Astrocyte (in vitro differentiated cells and primary cell): ENCODE measurements around the gene SLAMF8.

ENCODE experiments used
- EZH2 ChIP-seq: IDR thresholded peaks from 2 replicates; pipeline ENCODE4 v1.6.1; 2012; ENCODE audit warnings: mild to moderate bottlenecking, low read length, inconsistent platforms; ENCODE audit not compliant: insufficient read depth
- TF ChIP-seq, protein P1 (sequence below): IDR thresholded peaks from 2 replicates; pipeline ENCODE4 v1.5.1; 2011; ENCODE audit warnings: low read depth, mild to moderate bottlenecking, inconsistent platforms, low read length, moderate library complexity; ENCODE audit not compliant: insufficient read depth

DNA sequence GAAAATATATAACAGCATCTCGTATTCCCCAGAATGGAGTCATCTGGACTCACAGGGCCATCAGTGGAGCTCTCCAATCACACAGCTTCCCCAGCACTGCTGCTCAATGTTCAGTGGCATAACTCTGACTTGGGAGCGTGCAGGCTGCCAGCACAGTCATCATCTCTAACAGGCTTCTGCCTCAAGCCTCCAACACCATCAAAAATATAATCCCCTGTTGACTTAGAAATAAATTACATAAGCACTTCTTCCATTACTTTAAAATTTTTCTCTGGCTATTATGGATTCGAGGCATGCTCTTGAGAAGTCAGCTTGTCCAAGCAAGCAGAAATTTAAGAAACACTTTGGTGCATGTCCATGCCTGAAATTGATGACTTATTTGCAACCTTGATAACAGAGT, 39.7 kb upstream of the SLAMF8 start:
- TF ChIP-seq, protein P1, sequence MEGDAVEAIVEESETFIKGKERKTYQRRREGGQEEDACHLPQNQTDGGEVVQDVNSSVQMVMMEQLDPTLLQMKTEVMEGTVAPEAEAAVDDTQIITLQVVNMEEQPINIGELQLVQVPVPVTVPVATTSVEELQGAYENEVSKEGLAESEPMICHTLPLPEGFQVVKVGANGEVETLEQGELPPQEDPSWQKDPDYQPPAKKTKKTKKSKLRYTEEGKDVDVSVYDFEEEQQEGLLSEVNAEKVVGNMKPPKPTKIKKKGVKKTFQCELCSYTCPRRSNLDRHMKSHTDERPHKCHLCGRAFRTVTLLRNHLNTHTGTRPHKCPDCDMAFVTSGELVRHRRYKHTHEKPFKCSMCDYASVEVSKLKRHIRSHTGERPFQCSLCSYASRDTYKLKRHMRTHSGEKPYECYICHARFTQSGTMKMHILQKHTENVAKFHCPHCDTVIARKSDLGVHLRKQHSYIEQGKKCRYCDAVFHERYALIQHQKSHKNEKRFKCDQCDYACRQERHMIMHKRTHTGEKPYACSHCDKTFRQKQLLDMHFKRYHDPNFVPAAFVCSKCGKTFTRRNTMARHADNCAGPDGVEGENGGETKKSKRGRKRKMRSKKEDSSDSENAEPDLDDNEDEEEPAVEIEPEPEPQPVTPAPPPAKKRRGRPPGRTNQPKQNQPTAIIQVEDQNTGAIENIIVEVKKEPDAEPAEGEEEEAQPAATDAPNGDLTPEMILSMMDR, result no peak
- TF ChIP-seq EZH2, result no peak
